ENCODE data around the gene LYZL6.

GRCh38 chr17:35988164-35988563 lies 44.7 kb upstream of the LYZL6 start:
- TF ChIP-seq, protein P1, sequence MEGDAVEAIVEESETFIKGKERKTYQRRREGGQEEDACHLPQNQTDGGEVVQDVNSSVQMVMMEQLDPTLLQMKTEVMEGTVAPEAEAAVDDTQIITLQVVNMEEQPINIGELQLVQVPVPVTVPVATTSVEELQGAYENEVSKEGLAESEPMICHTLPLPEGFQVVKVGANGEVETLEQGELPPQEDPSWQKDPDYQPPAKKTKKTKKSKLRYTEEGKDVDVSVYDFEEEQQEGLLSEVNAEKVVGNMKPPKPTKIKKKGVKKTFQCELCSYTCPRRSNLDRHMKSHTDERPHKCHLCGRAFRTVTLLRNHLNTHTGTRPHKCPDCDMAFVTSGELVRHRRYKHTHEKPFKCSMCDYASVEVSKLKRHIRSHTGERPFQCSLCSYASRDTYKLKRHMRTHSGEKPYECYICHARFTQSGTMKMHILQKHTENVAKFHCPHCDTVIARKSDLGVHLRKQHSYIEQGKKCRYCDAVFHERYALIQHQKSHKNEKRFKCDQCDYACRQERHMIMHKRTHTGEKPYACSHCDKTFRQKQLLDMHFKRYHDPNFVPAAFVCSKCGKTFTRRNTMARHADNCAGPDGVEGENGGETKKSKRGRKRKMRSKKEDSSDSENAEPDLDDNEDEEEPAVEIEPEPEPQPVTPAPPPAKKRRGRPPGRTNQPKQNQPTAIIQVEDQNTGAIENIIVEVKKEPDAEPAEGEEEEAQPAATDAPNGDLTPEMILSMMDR (optimal IDR thresholded peaks at IDR 0.05 in 1 of 3, IDR thresholded peaks at IDR 0.05 in 1 of 3, conservative IDR thresholded peaks at IDR 0.05 in 1 of 3; ENCODE audit: extremely low read depth in 1 of 3, insufficient read depth in 2 of 3, low read length in 3 of 3) = no peak
- no peak for TF ChIP-seq EZH2 (IDR thresholded peaks at IDR 0.05; ENCODE audit: low read length)
